H1 (cell line): ENCODE results near the gene PPP2R5B.
A peak's percentile ranks its signal among the peaks of the same experiment; 100 is the strongest.

Source experiments
- ASH2L ChIP-seq: fragments of 200-600, 300-600 bp; sonication (generic); IDR thresholded peaks from one replicate; pipeline ENCODE4 v1.7.1; 2017; ENCODE audit warnings: low read length
- CHD2 ChIP-seq: IDR thresholded peaks from 2 replicates; pipeline ENCODE4 v1.6.1; 2012; ENCODE audit warnings: low read length, improper control_type of control experiment
- FOSL1 ChIP-seq: IDR thresholded peaks from 2 replicates; pipeline ENCODE4 v1.6.1; 2011; ENCODE audit warnings: mild to moderate bottlenecking, low read depth, low read length, moderate library complexity; ENCODE audit not compliant: insufficient read depth
- HDAC6 ChIP-seq: IDR thresholded peaks from one replicate; pipeline ENCODE4 v1.7.1; 2012; ENCODE audit warnings: low read depth, mild to moderate bottlenecking, inconsistent platforms, low read length, moderate library complexity
- KDM1A ChIP-seq: fragments of 200-600, 300-600 bp; sonication (generic); IDR thresholded peaks from 2 replicates; pipeline ENCODE4 v1.7.1; 2016; ENCODE audit warnings: mild to moderate bottlenecking, low read length, borderline replicate concordance
- RBBP5 ChIP-seq: IDR thresholded peaks from 2 replicates; pipeline ENCODE4 v1.7.1; 2012; ENCODE audit warnings: low read depth, mild to moderate bottlenecking, inconsistent platforms, low read length, moderate library complexity, borderline replicate concordance
- RFX5 ChIP-seq: IDR thresholded peaks from 2 replicates; pipeline ENCODE4 v1.6.1; 2011; ENCODE audit warnings: low read depth, low read length, improper control_type of control experiment, borderline replicate concordance
- SRF ChIP-seq: IDR thresholded peaks from 2 replicates; pipeline ENCODE4 v1.6.1; 2011; ENCODE audit warnings: mild to moderate bottlenecking, low read depth, low read length, moderate library complexity
- TCF12 ChIP-seq: IDR thresholded peaks from 2 replicates; pipeline ENCODE4 v1.6.1; 2011; ENCODE audit warnings: low read depth, mild to moderate bottlenecking, low read length
- YY1 ChIP-seq: IDR thresholded peaks from 2 replicates; pipeline ENCODE4 v1.6.1; 2011; ENCODE audit warnings: low read depth, mild to moderate bottlenecking, low read length
- ZNF274 ChIP-seq: IDR thresholded peaks from 2 replicates; pipeline ENCODE4 v1.7.0; 2012; ENCODE audit warnings: low read length, borderline replicate concordance; ENCODE audit errors: extremely low read depth
- TF ChIP-seq, protein P1 (sequence below), 3 experiments: IDR thresholded peaks; 1 replicate in 2 of 3; 2 replicates in 1 of 3; pipeline versions ENCODE4 v1.5.1 to v1.6.1; 2011; ENCODE audit warnings: low read length in 3 of 3, mild to moderate bottlenecking in 3 of 3, inconsistent platforms in 2 of 3, low read depth in 1 of 3, moderate library complexity in 1 of 3; ENCODE audit not compliant: insufficient read depth in 1 of 3; ENCODE audit errors: control extremely low read depth in 1 of 3
- TF ChIP-seq, protein P2 (sequence below): IDR thresholded peaks from 2 replicates; pipeline ENCODE4 v1.6.1; 2012; ENCODE audit warnings: low read length, inconsistent platforms

DNA sequence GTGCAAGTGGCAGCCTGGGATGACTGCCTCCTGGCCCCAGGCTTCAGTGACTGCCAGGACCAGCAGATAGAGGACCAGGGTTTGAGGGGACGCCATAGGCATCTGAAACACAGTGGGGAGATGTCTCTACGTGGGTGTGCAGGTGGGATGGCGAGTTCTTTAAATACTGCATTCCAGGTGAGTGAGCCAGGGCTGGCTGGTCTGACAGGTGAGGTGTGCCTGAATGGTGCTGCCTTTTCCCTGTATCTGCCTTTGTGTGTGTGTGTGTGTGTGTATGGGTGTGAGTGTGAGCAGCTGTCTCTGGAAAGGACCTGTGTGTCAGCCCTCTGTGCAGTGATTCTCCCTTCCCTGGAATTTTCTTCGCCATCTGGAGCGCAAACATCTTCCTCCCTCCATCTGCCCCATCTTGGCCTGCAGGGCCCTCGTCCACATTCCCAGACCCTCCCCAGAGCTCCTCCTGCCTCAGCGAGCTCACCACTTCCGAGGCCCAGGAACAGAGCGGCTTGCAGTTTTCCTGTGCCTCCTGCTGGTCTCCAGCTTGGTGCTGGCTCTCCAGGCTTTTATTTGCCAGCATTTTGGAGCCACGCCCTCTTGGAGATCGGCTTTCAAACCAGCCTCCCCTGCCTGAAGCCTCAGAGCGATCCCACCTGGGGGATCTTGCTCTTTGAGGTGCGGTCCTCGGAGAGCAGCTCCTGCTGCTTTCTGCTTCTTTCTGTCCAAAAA lies 11.0 kb downstream of the PPP2R5B start, which contains the start of gene GPHA2:
- TF ChIP-seq ASH2L (no peak), YY1 (no peak), SRF (no peak), KDM1A (no peak), FOSL1 (no peak), RBBP5 (no peak), ZNF274 (no peak), CHD2 (no peak), TCF12 (no peak), HDAC6 (no peak), RFX5 (no peak)
- TF ChIP-seq, protein P1, sequence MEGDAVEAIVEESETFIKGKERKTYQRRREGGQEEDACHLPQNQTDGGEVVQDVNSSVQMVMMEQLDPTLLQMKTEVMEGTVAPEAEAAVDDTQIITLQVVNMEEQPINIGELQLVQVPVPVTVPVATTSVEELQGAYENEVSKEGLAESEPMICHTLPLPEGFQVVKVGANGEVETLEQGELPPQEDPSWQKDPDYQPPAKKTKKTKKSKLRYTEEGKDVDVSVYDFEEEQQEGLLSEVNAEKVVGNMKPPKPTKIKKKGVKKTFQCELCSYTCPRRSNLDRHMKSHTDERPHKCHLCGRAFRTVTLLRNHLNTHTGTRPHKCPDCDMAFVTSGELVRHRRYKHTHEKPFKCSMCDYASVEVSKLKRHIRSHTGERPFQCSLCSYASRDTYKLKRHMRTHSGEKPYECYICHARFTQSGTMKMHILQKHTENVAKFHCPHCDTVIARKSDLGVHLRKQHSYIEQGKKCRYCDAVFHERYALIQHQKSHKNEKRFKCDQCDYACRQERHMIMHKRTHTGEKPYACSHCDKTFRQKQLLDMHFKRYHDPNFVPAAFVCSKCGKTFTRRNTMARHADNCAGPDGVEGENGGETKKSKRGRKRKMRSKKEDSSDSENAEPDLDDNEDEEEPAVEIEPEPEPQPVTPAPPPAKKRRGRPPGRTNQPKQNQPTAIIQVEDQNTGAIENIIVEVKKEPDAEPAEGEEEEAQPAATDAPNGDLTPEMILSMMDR (IDR thresholded peaks at IDR 0.05; ENCODE audit: control extremely low read depth in 1 of 3, insufficient read depth in 1 of 3, low read depth in 1 of 3, low read length in 3 of 3) = peak in 2 of 3 experiments; percentile 1 to 10; a peak in 1 of 4 replicates
- TF ChIP-seq, protein P2, sequence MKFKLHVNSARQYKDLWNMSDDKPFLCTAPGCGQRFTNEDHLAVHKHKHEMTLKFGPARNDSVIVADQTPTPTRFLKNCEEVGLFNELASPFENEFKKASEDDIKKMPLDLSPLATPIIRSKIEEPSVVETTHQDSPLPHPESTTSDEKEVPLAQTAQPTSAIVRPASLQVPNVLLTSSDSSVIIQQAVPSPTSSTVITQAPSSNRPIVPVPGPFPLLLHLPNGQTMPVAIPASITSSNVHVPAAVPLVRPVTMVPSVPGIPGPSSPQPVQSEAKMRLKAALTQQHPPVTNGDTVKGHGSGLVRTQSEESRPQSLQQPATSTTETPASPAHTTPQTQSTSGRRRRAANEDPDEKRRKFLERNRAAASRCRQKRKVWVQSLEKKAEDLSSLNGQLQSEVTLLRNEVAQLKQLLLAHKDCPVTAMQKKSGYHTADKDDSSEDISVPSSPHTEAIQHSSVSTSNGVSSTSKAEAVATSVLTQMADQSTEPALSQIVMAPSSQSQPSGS = no peak
